CD4-positive, alpha-beta T cell treated with Interleukin-17A for 1 hour (primary cell): ENCODE data around the gene ZNF701.
"Not testable (repeated sequence)": the region's sequence is repeated elsewhere in the genome, so short reads cannot be mapped to it uniquely, and the experiment has no call there.

Experiments used
- DNase-seq: peaks from one replicate; pipeline ENCODE4 v3.0.0-alpha.2; 2020

The ZNF701 gene

DNA sequence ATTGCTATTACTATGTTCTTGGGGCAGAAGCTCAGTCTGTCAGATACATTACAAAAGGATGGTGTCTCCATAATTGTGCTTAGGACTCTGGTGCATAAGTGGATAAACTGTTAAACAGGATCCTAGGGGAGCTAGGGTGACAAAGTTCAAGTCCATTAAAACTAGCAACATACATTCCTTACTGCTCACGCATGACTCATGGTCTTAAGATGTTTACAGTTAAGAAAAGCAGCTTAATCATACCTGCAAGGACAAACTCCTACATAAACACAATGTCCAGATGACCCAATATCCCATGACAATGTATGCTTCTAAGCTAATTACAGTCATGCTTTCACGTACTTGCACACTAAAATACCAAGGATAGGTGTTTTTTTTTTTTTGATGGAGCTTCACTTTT is 3.5 kb upstream of the ZNF701 start:
- DNase-seq = no peak

DNA sequence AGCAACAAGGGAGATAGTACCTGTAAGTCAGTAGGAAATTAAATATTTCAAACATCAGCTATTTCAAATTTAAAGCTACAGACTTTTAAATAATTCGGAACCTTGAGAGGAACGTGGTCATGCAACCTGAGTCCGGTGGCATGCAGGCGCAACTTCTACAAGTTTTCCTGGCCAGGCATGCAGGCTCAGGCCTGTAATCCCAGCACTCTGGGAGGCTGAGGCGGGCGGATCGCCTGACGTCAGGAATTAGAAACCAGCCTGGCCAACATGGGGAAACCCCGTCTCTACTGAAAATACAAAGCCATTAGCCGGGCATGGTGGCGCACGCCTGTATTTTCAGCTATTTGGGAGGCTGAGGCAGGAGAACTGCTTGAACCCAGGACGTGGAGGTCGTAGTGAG is 2.2 kb upstream of the ZNF701 start:
- no peak for DNase-seq

DNA sequence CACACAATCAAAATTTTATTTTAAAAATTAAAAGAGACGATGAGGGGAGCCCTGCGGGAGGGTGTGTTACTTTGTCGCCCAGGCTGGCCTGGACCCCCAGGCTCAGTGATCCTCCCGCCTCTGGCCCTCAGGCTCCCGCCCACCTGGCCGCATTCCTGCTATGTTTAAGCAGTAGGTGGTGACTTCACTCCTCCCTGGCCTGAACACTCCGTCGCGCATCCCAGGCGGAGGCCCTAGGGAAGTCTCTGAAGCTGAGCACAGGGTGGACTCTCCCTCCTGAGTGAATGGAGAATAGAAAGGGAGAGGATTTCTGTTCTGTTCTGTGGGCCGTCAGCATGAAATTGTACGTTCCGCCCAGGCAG is 468 bp upstream of the ZNF701 start:
- DNase-seq = not testable (repeated sequence)

GRCh38 chr19:52584736-52585440 is 14.8 kb downstream of the ZNF701 start:
- DNase-seq = no peak

DNA sequence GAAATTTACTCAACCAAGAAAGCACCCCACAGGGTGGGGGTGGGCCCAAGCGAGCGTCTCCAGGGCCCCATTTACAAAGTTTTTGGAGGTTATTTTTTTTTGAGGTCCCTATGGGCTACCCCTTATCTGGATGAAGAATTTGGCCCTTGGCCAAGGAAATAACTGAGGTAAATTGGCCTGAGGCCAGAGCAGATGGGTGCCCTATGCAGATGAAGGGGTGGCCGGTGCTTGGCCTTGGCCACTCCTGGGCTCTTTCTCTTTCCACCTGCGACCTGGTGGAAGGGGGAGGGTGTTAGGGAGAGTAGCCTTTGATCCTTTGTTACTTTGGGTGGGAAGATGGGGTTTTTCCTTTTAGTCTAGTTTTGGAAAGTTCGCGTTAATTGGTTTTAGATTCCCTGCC is 15.5 kb downstream of the ZNF701 start:
- no peak for DNase-seq

DNA sequence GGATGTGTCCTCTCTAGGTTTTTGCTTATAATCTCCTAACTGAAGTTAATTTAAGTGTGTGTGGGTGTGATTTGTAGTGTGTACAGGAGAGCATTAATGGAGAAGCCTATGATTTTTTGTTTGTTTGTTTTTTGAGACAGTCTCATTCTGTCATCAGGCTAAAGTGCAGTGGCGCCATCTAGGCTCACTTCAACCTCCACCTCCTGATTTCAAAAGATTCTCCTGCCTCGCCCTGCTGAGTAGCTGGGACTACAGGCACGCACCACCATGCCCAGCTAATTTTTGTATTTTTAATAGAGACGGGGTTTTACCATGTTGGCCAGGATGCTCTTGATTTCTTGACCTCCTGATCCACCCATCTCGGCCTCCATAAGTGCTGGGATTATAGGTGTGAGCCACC is 20.6 kb downstream of the ZNF701 start:
- DNase-seq = peak; percentile 16

DNA sequence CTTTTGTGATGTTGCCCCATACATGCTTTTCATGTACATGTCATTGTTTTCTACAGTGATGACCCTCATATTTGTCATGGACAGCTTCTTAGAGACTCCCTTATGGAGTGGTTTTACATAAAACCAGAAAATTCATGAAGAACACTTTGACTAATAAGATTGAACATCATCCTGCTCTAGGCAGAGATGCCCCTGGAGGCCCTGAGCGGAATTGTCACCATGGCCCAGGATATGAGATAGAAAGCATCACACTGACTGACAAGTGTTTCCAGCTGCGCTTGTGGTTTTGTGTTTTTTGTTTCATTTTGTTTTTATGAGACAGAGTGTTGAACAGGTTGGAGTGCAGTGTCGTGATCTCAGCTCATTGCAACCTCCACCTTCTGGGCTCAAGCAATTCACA is 22.2 kb downstream of the ZNF701 start:
- DNase-seq = no peak

DNA sequence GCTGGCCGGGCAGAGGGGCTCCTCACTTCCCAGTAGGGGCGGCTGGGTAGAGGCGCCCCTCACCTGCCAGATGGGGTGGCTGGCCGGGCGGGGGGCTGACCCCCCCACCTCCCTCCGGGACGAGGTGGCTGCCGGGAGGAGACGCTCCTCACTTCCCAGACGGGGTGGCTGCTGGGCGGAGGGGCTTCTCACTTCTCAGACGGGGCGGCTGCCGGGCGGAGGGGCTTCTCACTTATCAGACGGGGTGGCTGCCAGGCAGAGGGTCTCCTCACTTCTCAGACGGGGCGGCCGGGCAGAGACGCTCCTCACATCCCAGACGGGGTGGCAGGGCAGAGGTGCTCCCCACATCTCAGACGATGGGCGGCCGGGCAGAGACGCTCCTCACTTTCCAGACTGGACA is 23.4 kb downstream of the ZNF701 start:
- not testable (repeated sequence) for DNase-seq

- DNase-seq = no peak
These were observed 29.2 kb downstream of the ZNF701 start for GRCh38 chr19:52599241-52599640.

GRCh38 chr19:52600639-52601024 is 30.5 kb downstream of the ZNF701 start:
- no peak for DNase-seq

DNA sequence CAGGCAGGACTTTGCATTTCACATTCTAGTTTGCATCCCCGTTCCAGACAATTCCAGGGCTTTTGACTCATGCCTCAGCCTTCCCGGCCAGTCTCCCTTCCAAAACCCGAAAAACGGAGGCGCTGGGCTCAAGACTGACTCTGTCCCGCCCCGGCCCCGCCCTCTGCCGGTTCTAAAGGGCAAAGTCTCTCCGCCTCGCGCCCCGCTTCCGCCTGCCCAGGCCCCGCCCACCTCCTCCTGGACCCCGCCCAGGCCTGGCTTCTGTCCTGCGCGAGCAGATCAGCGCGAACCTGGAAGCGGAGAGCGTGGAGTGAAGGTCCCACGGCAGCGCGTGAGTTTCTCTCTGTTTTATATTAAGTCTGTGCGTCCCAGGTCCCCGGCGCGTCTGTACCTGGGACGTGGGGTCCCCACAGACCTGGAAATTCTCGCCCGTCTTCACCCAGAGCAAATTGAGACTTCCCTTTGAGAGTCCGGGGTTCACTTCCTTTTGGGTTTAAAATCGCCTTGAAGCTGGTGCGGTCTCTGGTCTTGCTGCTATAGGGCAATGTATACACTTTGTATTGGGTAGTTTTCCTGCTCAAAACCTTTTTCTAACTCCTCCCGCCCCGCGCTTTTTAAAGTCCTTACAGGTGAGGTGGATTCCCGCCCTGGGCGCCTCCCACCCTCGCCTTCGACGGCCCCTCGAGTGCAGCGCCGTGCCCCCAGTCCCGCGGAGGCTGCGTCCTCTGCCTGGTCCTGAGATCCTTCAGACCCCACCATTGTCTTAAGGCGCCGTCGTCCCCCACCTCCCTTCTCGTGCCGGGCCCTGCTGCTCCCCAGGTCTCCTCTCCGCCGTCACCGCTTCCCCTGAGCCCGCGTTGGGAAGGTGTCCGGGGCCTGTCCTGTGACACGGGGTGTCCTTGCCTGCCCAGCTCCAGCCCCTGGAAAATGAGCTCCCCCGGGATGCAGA is 31.2 kb downstream of the ZNF701 start:
- DNase-seq = peak; percentile 91

DNA sequence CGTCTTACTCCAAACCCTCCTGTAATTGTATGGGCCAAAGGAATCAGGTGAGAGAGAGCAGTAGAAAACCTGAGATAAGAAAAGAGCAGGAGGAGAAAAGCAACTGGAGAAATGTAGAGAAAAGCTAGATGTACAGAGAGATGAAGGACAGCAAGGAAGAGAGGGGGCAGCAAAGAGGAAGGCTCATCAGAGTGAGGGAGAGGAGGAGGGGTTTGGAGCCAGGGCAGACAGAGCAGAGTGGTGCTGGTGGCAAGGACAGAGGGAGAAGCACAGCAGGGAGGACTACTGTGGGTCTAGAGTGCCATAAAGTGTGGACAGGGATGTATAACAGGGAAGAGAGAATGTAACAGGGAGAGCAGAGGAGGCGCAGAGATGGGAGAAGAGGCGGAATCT is 31.9 kb downstream of the ZNF701 start:
- DNase-seq = not testable (repeated sequence)

- DNase-seq = no peak
These were observed 32.9 kb downstream of the ZNF701 start for GRCh38 chr19:52602941-52603340.

- no peak for DNase-seq
These were observed 33.6 kb downstream of the ZNF701 start for GRCh38 chr19:52603558-52604207.

- no peak for DNase-seq
These were observed 43.3 kb downstream of the ZNF701 start for GRCh38 chr19:52613299-52613906.

DNA sequence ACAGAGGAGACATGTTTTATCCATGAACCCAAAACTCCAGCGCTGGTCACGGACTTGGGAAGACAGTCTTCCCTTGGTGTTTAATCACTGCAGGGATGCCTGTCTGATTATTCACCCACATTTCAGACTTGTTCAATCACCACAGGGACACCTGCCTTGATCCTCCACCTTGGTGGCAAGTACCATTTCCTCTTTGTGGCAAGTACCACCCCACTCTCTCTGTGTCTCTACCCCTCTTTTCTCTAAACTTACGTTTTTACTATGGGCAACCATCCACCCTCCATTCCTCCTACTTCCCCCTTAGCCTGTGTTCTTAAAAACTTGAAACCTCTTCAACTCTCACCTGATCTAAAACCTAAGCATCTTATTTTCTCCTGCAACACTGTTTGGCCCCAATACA is 51.3 kb downstream of the ZNF701 start:
- DNase-seq = no peak

DNA sequence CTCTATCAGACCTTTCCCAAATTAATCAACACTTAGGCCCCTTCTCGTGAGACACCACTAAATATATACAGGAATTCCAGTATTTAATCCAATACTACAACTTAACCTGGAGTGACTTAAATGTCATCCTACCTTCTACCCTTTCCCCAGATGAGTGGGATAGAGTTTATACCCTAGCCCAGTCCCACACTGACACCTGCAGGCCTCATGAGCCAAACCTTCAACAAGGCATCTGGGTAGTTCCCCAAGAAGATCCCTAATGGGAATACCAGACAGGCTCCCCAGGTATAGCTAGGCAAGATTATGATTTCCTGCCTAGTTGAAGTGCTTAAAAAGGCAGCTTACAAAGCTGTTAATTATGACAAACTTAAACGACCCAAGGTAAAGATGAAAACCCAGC is 52.2 kb downstream of the ZNF701 start:
- DNase-seq = no peak

DNA sequence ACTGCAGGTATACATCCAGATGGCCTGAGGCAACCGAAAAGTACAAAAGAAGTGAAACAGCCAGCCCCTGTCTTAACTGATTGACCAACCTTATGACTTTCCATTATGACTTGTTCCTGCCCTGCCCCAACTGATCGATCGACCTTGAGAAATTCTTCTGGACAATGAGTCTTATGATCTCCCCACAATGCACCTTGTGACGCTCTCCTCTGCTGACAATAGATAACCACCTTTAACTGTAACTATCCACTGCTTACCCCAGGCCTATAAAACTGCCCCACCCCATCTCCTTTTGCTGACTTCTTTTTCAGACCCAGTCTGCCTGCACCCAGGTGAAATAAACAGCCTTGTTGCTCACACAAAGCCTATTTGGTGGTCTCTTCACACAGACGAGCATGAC is 56.8 kb downstream of the ZNF701 start:
- no peak for DNase-seq

DNA sequence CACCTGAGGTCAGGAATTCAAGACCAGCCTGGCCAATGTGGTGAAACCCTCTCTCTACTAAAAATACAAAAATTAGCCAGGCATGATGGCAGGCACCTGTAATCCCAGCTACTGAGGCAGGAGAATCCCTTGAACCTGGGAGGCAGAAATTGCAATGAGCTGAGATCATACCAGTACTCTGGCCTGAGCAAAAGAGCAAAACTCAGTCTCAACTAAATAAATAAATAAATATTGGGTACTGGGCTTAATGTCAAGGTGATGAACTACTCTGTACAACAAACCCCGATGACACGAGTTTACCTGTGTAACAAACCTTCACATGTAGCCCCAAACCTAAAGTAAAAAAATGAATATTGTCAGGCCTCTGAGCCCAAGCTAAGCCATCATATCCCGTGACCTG is 57.4 kb downstream of the ZNF701 start:
- DNase-seq = not testable (repeated sequence)

DNA sequence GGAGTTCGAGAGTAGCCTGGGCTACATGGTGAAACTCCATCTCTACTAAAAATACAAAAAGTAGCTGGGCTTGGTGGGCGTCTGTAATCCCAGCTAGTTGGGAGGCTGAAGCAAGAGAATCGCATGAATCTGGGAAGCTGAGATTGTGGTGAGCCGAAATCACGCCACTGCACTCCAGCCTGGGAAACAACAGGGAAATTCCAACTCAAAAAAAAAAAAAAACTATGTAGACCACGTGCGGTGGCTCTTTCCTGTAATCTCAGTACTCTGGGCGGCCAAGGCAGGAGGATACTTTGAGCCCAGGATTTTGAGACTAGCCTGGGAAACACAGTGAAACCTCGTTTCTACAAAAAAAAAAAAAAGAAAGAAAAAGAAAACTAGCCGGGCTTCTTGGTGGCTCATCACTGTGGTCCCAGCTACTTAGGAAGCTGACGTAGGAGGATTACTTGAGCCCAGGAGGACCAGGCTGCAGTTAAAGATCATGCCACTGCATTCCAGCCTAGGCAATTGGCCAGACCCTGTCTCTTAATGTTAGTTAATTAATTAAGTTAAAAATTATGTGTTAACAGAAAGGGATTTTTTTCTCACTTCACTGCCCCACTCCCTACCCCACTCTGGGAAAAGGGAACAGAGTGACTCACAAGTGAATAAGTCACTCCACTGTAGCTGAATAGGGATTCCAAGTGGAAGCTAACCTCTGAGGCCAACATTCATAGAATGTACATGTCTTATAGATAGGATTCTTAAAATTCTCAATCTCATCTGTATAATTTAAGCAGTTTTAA is 65.9 kb downstream of the ZNF701 start:
- DNase-seq = no peak
